MG63 (cell line): ENCODE data around the gene WDR46. TPM values are rescaled to one million over a fixed set of nuclear protein-coding genes. Genes with fewer than 3 reads are reported as not detected.
A peak's percentile ranks its signal among the peaks of the same experiment; 100 is the strongest.
"Not testable (repeated sequence)": the region's sequence is repeated elsewhere in the genome, so short reads cannot be mapped to it uniquely, and the experiment has no call there.

ENCODE experiments used
- DNase-seq: peaks from one replicate; pipeline ENCODE4 v3.0.0-alpha.2; 2020
- H3K27me3 ChIP-seq: fragments of 250-450 bp; sonication (Bioruptor Pico); 2 replicates; pipeline ENCODE4 v1.5.1; 2020; ENCODE audit warnings: mild to moderate bottlenecking, moderate library complexity
- H3K36me3 ChIP-seq: fragments of 250-450 bp; sonication (Bioruptor Pico); 2 replicates; pipeline ENCODE4 v1.5.1; 2020; ENCODE audit warnings: mild to moderate bottlenecking, moderate library complexity
- H3K4me3 ChIP-seq: fragments of 250-450 bp; sonication (Bioruptor Pico); 2 replicates; pipeline ENCODE4 v1.5.1; 2020; ENCODE audit warnings: mild to moderate bottlenecking, moderate library complexity
- H3K9me3 ChIP-seq: fragments of 250-450 bp; sonication (Bioruptor Pico); 2 replicates; pipeline ENCODE4 v1.5.1; 2020; ENCODE audit warnings: mild to moderate bottlenecking, moderate library complexity
- total RNA-seq: library from RNA; depleted of rRNA; stranded (reverse); fragments of >200 nt; shearing (Covaris generic); gene quantifications from 2 replicates; pipeline ENCODE4 v1.2.3, GENCODE V29; 2014; ENCODE audit warnings: low replicate concordance

WDR46 gene
- total RNA-seq, 1 experiment from 2014 or later: 303 TPM

GRCh38 chr6:33296797-33297405 is 7.9 kb upstream of the WDR46 start:
- H3K36me3 ChIP-seq: peaks cover 58% of the 10 kb centered on the region
- H3K4me3 ChIP-seq: peak overlapping the region; percentile 78
- no peaks in the 10 kb centered on the region for H3K27me3 ChIP-seq
- H3K9me3 ChIP-seq: no peaks in the 10 kb centered on the region
- no peak for DNase-seq

GRCh38 chr6:33295621-33296369 is 6.8 kb upstream of the WDR46 start:
- Histone ChIP-seq H3K4me3 (no peak overlapping the region), H3K9me3 (no peaks in the 10 kb centered on the region), H3K27me3 (no peaks in the 10 kb centered on the region), H3K36me3 (peaks cover 61% of the 10 kb centered on the region)
- DNase-seq: no peak

DNA sequence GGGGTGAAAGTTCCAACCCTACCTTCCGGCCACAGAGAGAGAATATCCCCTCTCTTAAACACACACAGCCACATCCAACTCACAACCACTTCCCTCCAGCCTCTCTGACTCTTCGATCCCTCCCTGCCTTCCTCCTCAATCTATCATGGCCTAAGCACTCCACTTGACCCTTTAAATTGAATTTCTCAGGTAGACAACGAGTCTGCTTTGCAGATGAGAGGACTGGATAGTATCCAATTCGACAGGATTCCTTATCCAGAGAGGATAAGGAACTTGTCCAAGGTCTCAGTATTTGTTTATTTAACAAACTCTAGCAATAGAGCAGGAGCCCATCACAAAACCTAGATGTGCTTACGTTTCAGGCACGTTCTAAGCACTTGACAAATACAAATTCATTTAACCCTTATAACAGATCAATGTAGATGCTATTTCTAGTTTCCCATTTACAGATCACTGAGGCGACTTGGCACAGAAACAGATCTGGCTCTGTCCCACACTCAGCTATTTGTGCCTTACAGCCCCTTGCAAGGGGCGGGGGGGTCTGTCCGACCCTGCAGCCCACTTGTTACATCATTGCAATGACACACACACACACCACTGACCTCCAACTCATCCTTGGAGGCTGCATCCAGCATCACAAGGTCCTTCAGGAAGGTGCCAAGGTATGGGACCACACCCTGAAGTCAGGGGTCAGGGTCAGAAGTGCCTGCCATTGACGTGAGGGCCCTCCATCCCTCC is 5.2 kb upstream of the WDR46 start:
- no peak for DNase-seq
- Histone ChIP-seq H3K4me3 (no peak overlapping the region), H3K36me3 (peaks cover 73% of the 10 kb centered on the region), H3K9me3 (no peaks in the 10 kb centered on the region), H3K27me3 (no peaks in the 10 kb centered on the region)

DNA sequence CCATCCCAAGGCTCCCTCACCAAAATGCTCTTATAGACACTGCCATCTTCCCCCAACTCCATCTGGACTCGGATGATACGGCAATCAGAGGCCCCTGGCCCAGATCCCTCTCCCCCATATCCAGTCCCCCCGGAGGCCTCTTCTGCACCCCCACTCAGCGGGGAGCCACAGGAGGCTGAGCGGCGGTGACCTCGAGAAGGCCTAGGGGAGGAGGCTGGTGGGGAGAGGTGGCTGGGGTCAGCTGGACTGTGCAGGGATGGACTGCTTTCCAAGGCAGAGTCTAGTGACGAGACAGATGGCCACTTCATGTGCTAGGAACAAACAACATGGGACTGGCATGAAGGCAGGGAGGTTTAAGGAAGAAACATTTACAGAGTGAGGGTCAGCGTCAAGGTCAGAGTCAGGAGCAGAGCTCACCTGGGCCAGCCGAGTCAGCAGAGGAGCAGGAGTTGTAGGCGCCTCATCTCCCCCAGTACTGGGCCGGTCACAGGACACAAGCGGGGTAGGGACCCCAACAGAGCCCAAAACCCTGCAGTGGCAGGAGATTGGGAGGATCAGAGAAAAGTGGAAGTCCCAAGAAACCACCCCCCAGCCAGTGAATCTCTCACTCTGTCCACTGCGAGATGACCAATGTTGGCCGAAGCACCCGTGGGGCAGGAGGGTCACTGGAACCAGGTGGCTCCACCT is 4.1 kb upstream of the WDR46 start:
- Histone ChIP-seq H3K4me3 (no peak overlapping the region), H3K36me3 (peaks cover 80% of the 10 kb centered on the region), H3K9me3 (no peaks in the 10 kb centered on the region), H3K27me3 (no peaks in the 10 kb centered on the region)
- no peak for DNase-seq

DNA sequence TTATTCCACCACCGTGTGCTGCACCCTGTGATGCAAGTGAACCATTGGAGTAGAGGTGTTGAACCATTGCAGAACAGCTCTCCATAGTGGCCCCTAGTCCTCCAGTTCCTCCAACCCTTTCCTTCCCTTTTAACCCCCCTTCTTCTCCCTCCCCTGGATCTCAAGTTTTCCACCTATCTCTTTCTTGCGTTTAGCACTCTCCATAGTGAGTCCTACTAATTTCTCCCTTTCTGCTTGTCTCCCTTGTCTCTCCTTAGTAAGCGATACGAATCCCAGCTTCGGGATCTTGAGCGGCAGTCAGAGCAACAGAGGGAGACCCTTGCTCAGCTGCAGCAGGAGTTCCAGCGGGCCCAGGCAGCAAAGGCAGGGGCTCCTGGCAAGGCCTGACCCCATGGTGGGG is 1.4 kb upstream of the WDR46 start:
- H3K36me3 ChIP-seq: peaks cover 90% of the 10 kb centered on the region
- H3K4me3 ChIP-seq: peak overlapping the region; percentile 98
- no peak for DNase-seq
- H3K9me3 ChIP-seq: no peaks in the 10 kb centered on the region
- H3K27me3 ChIP-seq: no peaks in the 10 kb centered on the region

GRCh38 chr6:33289784-33290315 is 811 bp upstream of the WDR46 start:
- H3K9me3 ChIP-seq: no peaks in the 10 kb centered on the region
- no peak for DNase-seq
- peaks cover 91% of the 10 kb centered on the region for H3K36me3 ChIP-seq
- no peaks in the 10 kb centered on the region for H3K27me3 ChIP-seq
- H3K4me3 ChIP-seq: peak overlapping the region; percentile 98

GRCh38 chr6:33288141-33288920 is 708 bp downstream of the WDR46 start:
- DNase-seq: peak; percentile 46
- no peaks in the 10 kb centered on the region for H3K9me3 ChIP-seq
- no peaks in the 10 kb centered on the region for H3K27me3 ChIP-seq
- peaks cover 94% of the 10 kb centered on the region for H3K36me3 ChIP-seq
- peak overlapping the region; percentile 98 for H3K4me3 ChIP-seq

DNA sequence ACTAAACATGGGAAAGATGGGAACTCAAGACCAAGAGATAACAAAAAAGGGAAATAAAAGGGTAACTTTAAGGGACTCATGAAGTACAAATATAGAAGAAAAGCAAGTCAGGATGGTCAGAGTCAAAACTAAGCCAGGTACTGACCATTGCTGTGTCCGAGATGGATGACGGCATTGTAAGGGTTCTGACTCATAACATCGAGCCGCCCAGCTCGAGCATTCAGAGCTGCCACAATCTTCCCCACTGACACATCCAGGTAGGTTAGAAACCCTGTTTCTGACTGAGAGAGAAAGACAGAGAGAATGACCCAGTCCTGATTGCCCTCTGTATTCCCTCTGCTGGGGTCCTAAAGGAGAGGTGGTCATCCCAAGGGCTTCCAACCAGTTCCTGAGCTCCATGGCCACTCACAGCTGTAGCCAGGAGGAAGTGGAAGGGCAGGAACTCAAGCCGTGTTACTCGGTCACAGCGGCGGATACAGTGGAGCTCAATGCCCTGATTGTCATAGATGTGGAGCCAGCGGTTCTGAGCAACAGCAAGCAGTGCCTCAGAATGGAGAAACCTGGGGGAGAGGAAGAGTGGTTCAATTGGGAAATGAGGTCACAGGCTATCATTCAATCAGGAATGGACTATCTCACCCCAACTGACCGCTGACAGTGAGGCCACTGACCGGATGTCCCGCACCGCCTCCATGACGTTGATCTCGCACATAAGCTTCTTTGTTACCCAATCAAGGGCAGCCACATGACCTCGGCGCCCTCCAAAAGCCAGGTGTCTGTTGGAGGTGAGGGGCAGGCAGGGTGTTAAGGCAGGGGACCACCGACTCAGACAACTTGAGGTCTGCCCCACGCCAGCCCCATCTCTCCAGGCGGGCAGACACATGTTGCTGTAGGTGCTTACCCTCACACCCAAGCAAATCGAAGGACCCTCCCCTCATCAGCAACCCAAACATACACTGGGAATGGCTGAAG is 1.8 kb downstream of the WDR46 start:
- peak overlapping the region; percentile 98 for H3K4me3 ChIP-seq
- H3K36me3 ChIP-seq: peaks cover 96% of the 10 kb centered on the region
- DNase-seq: no peak
- no peaks in the 10 kb centered on the region for H3K9me3 ChIP-seq
- H3K27me3 ChIP-seq: no peaks in the 10 kb centered on the region

- DNase-seq, H3K27me3 ChIP-seq, H3K9me3 ChIP-seq, H3K4me3 ChIP-seq: not testable (repeated sequence)
- peaks cover 96% of the 10 kb centered on the region for H3K36me3 ChIP-seq
Measured at GRCh38 chr6:33285214-33285613, 3.8 kb downstream of the WDR46 start.

DNA sequence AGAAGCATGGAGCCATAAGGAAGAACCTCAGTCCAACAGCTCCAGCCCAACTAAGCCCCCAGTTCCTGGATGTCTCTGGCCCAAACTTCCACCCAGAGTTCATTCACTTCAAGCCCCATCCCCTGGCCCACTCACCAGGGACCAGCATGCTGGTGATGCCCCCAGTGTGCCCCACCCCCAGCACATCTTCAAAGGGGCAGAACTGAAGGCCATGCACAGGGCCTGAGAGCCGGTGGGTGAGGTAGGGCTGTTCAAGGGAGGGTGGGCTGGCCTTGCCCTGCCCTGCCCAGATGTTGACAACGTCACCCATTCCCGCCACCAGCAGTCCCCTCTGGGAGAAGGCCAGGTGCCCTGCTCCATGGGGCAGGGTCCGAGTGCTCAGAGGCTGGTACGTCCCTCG is 8.5 kb downstream of the WDR46 start:
- no peaks in the 10 kb centered on the region for H3K9me3 ChIP-seq
- no peak for DNase-seq
- H3K4me3 ChIP-seq: no peak overlapping the region
- no peaks in the 10 kb centered on the region for H3K27me3 ChIP-seq
- H3K36me3 ChIP-seq: peaks cover 95% of the 10 kb centered on the region

DNA sequence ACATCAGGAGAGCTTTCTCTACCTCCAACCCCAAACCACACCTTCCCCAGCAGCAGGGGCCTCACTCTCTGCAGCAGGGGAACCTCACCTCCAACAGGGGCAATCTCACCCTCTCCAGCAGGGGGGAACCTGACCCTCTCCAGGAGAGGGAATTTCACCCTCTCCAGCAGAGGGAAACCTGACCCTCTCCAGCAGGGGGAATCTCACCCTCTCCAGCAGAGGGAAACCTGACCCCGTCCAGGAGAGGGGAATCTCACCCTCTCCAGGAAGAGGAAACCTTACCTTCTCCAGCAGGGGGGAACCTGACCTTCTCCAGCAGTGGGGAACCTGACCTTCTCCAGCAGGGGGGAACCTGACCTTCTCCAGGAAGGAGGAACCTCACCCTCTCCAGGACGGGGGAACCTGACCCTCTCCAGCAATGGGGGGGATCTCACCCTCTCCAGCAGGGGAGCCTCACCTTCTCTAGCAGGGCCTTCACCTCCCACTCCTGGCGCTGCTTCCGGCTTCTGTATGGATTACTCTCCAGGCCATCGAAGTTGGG is 9.0 kb downstream of the WDR46 start:
- no peaks in the 10 kb centered on the region for H3K9me3 ChIP-seq
- H3K4me3 ChIP-seq: no peak overlapping the region
- H3K36me3 ChIP-seq: peaks cover 95% of the 10 kb centered on the region
- no peaks in the 10 kb centered on the region for H3K27me3 ChIP-seq
- DNase-seq: peak; percentile 79

DNA sequence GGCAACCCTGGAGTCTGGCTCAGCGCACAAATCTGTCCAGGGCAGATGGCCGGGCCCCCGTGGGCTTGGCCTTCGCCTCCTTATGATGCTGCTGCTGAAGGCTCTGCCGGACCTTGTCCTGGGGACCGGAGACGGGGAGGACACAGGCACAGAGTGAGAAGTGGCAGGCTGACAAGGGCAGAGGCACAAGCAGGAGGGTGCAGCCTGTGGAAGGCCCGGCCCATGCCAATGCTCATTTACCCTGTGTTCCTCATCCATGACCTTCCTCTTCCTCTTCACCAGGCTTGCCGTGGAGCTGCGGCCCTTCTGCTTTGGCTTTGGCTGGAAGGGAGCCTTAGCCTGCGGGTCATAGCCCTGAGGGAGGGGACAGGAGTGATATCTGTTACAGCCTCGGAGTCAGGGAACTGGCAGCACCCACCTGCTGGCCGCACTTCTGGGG is 9.8 kb downstream of the WDR46 start:
- Histone ChIP-seq H3K27me3 (no peaks in the 10 kb centered on the region), H3K9me3 (no peaks in the 10 kb centered on the region), H3K4me3 (no peak overlapping the region), H3K36me3 (peaks cover 95% of the 10 kb centered on the region)
- no peak for DNase-seq

DNA sequence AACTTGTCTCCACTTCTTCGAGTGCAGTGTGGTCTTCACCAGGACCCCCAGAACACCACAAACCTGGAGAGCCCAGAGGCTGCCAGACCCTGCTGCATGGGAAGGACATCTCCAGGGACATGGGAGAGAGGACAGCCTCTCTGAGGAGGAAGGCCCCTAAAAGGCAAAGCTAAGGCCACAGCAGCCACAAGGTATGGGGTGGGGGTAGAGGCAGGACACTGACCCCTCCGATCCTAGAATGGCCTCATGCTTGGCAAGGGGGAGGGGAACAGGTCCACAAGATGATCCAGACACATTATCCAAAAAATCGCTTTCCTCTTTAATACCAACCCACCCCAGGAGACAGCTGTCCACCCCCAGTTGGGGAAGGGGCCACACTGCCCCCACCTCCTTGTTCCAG is 10.2 kb downstream of the WDR46 start:
- Histone ChIP-seq H3K36me3 (peaks cover 95% of the 10 kb centered on the region), H3K9me3 (no peaks in the 10 kb centered on the region), H3K27me3 (no peaks in the 10 kb centered on the region), H3K4me3 (no peak overlapping the region)
- no peak for DNase-seq

GRCh38 chr6:33278392-33278741 is 10.7 kb downstream of the WDR46 start:
- no peak overlapping the region for H3K4me3 ChIP-seq
- H3K36me3 ChIP-seq: peaks cover 95% of the 10 kb centered on the region
- H3K9me3 ChIP-seq: no peaks in the 10 kb centered on the region
- no peaks in the 10 kb centered on the region for H3K27me3 ChIP-seq
- DNase-seq: peak; percentile 59
